ENCODE measurements around the gene PGM5.

- TF ChIP-seq EP300 (IDR thresholded peaks at IDR 0.05; ENCODE audit: borderline replicate concordance): no peak
- no peak for TF ChIP-seq CREB1 (IDR thresholded peaks at IDR 0.05; ENCODE audit: low read depth)
- no peak for TF ChIP-seq EGR1 (IDR thresholded peaks at IDR 0.05)
- no peak for TF ChIP-seq MAX (IDR thresholded peaks at IDR 0.05)
These were observed 131.7 kb downstream of the PGM5 start for GRCh38 chr9:68488126-68488525.

All from Ishikawa (cell line).